HG03066 (cell line): ENCODE results near the gene FLNB.

ENCODE experiments used
- ATAC-seq: cut with Tn5 transposase; IDR thresholded peaks from one replicate; pipeline ENCODE4 v1.9.1; 2021; ENCODE audit warnings: low read depth; ENCODE audit not compliant: unreplicated experiment

The FLNB gene

GRCh38 chr3:58072052-58072762 is 64.0 kb downstream of the FLNB start:
- ATAC-seq = no peak

DNA sequence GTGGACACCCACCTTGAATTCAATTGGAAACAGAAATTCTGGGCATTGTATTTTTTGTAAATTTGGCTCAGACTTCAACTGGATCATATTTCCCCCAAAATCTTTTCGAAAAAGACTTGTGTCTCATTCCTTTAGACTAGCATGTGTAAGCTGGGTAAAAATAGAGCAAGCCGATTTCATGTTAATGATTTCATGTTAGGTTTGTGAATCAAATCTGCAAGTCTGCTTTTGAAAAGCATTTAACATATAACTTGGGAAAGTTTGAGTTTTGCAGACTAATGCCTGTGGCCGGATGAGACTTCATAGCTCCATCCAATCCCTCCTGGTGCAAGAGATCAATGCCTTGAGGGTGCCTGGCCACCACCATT is 64.5 kb downstream of the FLNB start:
- no peak for ATAC-seq

GRCh38 chr3:58073301-58074108 is 65.3 kb downstream of the FLNB start:
- peak; percentile 41 for ATAC-seq

DNA sequence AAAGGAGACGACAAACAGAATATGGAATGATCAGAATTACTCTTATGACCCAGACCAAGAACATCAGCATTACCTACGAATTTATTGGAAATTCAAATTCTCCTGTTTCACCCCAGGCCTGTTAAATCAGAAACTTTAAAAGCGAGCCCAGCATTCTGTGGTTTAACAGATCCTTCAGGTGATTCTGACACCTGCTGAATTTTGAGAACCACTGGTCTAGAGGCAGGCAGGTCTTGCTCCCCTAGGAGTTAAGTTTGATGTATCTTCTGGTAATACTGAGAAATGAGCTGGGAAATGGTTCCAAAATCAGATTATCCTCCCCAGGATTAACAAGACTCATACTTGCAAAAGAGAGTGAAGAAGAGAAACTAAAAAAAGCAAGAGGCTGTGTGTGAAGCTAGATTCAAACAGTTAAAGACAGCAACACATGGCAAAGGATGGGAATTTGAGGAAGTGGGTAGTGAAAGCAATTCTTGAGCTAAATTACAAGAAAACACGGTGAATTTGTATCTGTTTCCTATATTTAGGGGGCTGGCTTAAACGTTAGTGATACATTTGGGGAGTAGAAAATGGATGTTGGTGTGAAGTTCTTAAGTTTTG is 66.0 kb downstream of the FLNB start:
- ATAC-seq = peak; percentile 52

- ATAC-seq = no peak
These were observed 66.8 kb downstream of the FLNB start for GRCh38 chr3:58074997-58075396.

GRCh38 chr3:58077596-58078285 is 69.5 kb downstream of the FLNB start:
- no peak for ATAC-seq

DNA sequence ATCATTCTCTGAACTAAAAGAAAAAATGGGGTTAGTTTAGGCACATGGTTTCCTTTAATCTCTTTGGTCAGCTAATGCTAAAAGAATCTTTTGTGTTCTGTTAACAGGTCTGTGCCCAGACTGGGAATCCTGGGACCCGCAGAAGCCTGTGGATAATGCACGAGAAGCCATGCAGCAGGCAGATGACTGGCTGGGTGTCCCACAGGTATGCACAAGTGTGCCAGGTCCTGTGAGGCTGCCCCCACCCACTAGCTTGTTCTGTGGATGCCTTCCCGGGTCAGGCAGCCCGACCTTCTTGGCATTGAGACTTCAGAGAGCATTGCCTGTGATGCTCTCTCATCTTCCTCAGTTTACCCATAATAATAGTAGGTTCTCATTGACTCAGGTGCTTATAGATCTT is 70.4 kb downstream of the FLNB start:
- ATAC-seq = no peak

- ATAC-seq = no peak
These were observed 71.6 kb downstream of the FLNB start for GRCh38 chr3:58079773-58080172.

DNA sequence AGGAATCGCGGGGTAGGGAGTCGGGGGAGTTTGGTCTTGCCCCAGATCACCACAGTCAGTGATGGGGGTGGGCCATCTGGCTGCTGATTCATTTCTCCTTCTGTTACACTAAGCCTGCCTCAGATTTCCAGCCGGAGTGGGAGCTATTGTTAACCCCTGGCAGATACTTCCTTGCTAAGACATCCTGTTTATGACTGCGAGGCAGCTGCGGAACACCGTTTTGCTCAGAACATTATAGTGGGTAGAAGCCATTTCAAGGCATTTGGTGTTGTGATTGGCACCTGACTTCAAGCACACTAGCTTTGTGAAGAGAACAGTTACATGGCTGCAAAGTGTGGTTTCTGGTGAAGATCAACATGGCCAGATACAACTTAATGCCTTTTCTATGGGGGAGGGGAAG is 73.8 kb downstream of the FLNB start:
- no peak for ATAC-seq

DNA sequence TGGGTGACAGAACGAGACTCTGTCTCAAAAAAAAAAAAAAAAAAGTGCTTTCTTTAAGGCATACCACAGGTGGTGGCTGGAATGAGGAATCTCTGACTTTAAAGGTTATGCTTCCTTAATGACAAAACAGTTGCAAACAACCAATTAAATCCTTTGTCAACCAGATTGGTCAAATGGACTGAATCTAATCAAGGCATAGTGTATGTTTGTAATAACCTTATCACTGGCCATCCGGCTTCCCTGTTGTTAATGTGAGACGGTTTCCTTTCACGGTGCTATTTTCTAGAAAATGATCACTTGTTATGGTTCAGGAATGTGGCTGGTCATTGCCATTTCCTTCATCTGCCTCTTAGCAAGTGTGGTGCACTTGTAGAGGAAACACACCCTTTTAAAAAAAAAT is 75.9 kb downstream of the FLNB start:
- no peak for ATAC-seq

GRCh38 chr3:58084788-58085543 is 76.7 kb downstream of the FLNB start:
- peak; percentile 90 for ATAC-seq

GRCh38 chr3:58085616-58086015 is 77.4 kb downstream of the FLNB start:
- ATAC-seq = no peak

GRCh38 chr3:58088501-58088900 is 80.3 kb downstream of the FLNB start:
- no peak for ATAC-seq

DNA sequence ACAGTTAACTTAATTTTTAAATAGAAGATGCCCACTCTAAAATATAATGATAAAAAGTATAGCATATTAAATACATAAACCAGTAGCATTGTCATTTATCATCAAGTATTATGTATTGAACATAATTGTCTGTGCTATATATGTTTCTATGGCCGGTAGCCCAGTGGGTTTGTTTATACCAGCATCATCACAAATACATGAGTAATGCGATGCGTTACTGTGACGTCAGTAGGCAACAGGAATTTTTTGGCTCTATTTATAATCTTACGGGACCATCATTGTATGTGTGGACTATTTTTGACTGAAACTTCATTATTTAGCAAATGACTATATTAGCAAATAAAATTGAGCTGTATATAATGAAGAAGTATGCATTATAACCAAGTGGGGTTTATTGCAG is 82.1 kb downstream of the FLNB start:
- ATAC-seq = no peak

GRCh38 chr3:58092521-58092920 is 84.3 kb downstream of the FLNB start:
- ATAC-seq = no peak

DNA sequence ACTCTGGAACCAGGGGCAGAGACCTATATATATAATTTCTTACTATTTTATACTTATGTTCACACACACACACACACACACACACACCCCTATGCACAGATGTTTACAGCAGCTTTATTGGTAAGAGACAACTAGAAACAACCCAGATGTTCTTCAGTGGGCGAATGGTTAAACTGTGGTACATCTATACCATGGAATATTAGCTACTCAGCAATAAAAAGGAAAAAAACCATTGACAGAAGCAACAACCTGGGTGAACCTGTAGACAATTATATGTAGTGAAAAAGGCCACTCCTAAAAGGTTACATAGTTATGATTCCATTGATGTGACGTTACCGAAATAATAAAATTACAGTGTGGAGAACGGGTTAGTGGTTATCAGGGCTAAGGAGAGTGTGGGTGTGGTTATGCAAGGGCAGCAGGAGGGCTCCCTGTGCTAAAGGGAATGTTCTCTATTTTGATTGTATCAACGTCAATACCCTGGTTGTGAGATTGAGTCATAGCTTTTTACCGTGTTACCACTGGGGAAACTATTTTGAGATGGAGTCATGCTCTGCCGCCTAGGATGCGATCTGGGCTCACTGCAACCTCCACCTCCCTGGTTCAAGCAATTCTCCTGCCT is 85.5 kb downstream of the FLNB start:
- no peak for ATAC-seq

DNA sequence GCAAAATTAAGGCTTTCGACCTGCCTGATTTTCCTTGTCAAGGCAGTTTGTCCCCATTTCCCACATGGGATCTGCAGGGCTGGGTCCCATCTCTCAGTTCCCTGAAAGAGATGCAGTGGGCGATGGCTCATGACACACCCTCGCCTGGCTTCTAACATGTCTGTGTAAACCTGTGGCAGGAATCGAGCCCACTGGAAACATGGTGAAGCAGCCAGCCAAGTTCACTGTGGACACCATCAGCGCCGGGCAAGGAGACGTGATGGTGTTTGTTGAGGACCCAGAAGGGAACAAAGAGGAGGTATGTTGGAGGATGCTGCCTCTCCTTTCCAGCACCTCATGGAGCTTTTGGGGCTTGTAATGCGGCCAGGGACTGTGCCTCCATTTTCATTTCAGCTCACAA is 86.4 kb downstream of the FLNB start:
- no peak for ATAC-seq

- no peak for ATAC-seq
These were observed 87.4 kb downstream of the FLNB start for GRCh38 chr3:58095603-58096138.

GRCh38 chr3:58098531-58098930 is 90.3 kb downstream of the FLNB start:
- ATAC-seq = no peak

- no peak for ATAC-seq
These were observed 91.6 kb downstream of the FLNB start for GRCh38 chr3:58099865-58100264.
